ENCODE results near the gene BBOF1.

DNA sequence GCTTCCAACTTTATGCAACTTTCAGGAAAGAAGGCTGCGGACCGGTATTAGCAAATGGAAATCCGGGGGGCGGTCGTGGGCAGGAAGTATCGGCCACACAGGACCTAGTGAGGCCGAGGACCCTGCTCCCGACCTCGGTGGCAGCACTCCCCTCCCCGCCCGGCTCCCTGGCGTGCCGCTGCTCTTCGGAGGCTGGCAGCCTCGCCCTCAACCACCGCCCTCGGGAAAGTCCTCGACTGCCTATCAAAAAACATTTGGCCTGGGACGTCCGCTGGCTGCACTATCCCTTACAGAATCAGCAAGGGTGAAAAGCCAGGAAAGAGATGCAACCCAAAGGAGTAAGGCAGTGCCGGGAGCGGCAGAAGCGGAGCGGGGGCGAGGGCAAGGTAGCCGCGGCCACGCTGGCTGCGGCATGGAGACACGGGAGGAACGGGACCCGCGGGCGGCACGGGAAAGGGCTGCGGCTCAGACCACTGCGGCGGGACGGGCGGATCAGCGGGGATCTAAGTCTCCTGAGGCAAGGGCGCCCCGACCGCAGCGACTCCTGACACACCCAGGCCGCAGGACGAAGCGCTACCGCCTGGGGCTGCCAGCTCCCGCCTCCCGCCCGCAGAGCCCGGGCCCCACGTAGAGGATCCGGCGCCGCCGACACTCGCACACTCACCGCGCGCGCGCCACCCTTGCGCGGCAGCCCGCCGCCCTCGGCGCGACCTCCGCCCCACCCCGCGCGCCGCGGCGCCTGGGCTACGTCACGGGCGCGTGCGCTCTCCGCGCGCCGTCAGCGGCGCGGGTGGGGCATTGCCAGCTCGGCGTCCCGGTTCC is at the start of gene BBOF1, which contains the start of gene ENTPD5:
- TF ChIP-seq, protein P1, sequence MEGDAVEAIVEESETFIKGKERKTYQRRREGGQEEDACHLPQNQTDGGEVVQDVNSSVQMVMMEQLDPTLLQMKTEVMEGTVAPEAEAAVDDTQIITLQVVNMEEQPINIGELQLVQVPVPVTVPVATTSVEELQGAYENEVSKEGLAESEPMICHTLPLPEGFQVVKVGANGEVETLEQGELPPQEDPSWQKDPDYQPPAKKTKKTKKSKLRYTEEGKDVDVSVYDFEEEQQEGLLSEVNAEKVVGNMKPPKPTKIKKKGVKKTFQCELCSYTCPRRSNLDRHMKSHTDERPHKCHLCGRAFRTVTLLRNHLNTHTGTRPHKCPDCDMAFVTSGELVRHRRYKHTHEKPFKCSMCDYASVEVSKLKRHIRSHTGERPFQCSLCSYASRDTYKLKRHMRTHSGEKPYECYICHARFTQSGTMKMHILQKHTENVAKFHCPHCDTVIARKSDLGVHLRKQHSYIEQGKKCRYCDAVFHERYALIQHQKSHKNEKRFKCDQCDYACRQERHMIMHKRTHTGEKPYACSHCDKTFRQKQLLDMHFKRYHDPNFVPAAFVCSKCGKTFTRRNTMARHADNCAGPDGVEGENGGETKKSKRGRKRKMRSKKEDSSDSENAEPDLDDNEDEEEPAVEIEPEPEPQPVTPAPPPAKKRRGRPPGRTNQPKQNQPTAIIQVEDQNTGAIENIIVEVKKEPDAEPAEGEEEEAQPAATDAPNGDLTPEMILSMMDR (IDR thresholded peaks at IDR 0.05; ENCODE audit: low read depth, low read length), result no peak
- TF ChIP-seq EZH2phosphoT487 (IDR thresholded peaks at IDR 0.05; ENCODE audit: low read depth), result no peak
